HG03575 (cell line): ENCODE results near the gene CEP152.
"Not testable (repeated sequence)": the region's sequence is repeated elsewhere in the genome, so short reads cannot be mapped to it uniquely, and the experiment has no call there.

Experiments used
- ATAC-seq: cut with Tn5 transposase; IDR thresholded peaks from one replicate; pipeline ENCODE4 v1.9.1; 2021; ENCODE audit not compliant: unreplicated experiment, insufficient number of reproducible peaks, low FRiP score; ENCODE audit errors: extremely low read depth

The CEP152 gene, protein sequence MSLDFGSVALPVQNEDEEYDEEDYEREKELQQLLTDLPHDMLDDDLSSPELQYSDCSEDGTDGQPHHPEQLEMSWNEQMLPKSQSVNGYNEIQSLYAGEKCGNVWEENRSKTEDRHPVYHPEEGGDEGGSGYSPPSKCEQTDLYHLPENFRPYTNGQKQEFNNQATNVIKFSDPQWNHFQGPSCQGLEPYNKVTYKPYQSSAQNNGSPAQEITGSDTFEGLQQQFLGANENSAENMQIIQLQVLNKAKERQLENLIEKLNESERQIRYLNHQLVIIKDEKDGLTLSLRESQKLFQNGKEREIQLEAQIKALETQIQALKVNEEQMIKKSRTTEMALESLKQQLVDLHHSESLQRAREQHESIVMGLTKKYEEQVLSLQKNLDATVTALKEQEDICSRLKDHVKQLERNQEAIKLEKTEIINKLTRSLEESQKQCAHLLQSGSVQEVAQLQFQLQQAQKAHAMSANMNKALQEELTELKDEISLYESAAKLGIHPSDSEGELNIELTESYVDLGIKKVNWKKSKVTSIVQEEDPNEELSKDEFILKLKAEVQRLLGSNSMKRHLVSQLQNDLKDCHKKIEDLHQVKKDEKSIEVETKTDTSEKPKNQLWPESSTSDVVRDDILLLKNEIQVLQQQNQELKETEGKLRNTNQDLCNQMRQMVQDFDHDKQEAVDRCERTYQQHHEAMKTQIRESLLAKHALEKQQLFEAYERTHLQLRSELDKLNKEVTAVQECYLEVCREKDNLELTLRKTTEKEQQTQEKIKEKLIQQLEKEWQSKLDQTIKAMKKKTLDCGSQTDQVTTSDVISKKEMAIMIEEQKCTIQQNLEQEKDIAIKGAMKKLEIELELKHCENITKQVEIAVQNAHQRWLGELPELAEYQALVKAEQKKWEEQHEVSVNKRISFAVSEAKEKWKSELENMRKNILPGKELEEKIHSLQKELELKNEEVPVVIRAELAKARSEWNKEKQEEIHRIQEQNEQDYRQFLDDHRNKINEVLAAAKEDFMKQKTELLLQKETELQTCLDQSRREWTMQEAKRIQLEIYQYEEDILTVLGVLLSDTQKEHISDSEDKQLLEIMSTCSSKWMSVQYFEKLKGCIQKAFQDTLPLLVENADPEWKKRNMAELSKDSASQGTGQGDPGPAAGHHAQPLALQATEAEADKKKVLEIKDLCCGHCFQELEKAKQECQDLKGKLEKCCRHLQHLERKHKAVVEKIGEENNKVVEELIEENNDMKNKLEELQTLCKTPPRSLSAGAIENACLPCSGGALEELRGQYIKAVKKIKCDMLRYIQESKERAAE (N-terminal part only)

DNA sequence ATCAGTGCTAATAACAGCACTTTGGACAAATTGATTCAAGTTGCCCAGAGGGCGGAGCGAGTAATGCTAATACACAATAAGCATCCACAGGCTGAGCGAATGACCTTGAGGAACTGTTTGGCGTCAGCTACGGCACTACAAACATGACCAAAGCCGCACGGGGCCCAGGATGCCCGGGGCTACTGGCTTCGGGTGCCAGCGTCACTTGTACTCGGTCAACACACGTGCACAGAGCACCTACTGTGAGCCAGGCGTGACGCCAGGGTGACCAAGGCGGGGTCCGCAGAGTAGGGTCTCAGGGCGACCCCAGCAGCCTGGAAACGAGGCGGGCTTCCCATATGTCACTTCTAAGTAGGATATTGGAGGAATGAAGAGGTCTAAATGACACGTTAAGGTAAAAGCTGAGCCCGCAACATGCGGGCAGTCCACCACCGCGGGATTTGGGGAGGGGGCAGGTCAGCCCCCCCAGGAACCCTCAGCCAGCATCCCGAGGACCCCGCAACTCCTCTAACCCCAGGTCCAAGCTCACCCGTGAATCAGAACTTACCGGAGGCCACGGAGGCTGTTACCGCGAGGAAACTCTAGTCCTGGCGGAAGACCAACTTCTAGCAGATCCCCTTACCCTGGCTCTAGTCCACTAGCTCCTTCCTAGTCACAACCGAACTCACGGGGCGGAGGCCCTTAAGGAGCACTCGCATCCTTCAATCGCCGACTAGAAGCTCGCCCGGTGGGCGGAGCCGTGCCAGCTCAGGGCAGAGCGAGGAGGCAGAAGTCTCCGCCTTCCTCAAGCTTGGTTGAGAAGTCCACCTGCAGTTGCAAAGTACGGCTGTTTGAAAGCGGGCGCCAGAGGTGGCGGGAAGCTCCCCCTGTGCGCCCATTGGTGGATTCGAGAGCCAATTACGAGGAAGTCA lies at the start of gene CEP152:
Gene CEP152, minus strand, starts transcription at position 656 of the 911 bp plus-strand sequence. CDS start 5,420 bp downstream, outside the sequence.
- peak; percentile 98 for ATAC-seq

DNA sequence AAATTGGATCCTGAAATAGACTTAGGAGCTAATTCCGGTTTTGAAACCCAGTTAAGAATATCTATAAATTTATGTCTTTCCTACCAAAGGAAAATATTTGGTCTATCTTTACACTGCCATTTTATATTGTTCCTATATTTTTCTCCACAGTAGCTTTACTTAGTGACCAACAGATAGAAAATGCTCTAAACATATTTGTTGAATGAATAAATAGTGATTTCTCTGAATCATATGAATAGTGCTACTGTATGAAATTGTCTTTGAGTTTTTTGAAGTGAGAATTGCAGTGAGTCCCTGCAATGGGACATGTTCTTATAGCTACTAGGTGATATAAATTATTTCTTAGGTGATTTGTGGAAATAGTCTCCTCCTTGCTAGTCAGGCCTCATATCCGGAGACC lies 48.6 kb upstream of the CEP152 start:
- no peak for ATAC-seq

DNA sequence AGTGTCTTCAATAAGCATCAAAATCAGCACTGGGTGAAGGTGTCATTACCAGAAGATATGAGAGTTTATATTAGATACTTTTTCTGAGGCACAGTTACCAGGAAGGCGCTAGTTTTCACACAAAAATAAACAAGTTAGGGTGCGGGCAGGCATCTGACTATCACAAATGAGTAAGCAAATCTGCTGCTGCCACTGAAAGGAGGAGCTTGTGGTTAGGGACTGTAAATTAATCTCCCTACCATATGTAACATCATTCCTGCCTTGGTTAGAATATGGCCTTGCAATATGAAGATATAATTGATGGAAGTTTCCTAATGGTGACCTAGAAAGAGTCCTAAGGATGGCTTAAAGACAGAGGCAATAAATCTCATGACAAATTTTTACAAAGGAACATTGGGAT lies 47.5 kb upstream of the CEP152 start:
- ATAC-seq: no peak

DNA sequence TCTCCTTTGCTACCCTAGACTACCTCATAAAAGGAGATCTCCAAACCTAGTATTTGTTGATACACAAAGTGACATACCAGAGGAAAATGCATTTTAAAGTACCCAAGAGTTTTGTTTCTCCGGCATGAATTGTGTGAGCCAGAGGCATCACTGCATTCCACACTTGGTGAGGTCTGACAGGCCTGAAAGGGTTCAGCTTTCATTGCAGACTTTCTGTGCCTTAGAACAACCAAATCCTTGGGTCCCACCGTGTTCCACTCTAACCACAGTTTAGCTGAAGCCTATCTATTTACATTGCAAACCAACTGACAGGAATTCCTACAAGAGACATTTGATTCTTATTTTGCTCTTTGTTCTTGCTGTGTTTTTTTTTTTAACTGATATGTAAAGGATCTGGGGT lies 46.1 kb upstream of the CEP152 start:
- no peak for ATAC-seq

DNA sequence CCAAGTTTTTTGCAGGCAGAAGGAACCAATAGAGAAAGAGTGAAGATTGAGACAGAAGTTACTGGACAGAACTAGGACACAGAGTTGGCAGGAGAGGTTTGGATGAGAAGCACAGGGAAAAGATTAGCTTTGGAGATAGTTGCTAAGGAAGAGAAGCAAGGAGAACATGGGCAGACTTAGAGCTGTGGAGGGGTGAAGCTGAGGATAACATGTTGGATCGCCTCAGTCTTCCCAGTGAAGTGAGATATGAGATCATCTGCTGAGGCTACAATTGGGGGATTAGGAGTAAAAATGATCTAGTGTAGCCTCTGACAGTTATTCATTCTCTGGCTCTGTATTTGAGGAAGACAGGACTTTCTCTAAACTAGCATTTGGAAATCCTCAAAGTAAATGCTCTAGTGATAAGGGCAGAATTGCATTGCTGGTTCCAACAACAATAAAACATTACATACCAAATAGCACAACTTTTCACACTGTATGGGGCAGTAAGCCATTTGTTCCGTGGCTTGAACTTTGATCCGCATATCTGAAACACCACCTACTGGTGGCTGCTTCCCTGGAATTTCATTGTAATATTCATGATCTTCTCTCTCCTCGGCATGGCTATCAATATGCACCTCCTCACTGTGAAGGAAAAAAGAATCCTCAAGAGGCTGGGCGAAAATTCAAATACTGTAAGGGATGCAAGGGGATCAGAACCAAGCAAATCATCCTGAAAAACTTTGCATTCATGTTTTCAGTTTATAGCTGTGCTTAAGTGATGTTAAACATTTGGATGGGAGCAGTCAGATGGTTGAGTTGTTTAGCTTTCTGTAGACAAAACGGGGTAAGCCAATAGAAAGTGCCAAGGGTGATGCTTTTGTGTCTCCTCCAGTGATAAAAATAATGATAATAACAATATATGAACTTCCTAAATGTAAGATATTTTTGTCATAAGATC lies 44.9 kb upstream of the CEP152 start:
- no peak for ATAC-seq

DNA sequence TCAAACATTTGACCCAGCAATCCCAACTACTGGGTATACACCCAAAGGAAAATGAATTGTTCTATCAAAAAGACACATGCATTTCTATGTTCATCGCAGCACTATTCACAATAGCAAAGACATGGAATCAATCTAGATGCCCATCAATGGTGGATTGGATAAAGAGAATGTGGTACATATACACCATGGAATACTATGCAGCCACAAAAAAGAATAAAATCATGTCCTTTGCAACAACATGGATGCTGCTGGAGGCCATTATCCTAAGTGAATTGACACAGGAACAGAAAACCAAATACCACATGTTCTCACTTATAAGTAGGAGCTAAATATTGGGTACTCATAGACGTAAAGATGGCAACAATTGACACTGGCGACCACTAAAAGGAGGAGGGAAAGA lies 43.6 kb upstream of the CEP152 start:
- ATAC-seq: not testable (repeated sequence)

DNA sequence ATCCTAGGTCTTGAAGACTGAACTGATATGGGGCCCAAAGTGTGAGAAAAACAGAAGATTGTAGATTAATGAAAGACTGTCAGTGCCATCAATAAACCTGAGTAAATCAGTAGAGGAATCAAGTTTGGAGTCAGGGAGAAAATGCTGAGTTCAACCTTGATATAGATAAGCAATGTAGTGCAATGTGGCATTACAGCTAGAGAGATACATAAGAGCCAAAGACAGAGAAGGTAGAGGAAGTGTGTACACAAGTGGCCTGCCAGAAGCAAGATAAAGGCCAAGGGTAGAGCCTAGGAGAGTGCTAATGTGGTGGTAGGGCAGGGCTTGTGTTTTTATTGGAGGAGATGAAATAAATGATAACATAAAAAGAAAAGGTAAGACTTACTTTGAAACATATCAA lies 41.1 kb upstream of the CEP152 start:
- no peak for ATAC-seq

DNA sequence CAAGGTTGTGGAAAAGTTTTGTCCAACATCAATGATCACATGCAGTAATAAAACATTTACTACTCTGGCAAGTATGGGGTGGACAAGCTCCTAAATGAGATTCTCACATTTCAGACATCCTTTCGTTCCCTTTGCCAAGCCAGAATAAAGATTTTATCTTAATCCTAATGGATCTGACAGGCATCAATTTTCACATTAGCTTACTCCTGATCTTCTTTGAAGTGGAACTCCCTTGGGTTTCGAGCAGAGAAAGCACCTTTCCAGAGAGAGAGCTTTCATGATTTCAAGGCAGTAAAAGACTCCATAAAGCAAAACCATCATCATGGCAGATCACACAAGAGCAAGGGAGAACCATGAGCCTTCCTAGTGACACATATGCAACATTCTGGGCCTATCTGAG lies 39.8 kb upstream of the CEP152 start:
- no peak for ATAC-seq

DNA sequence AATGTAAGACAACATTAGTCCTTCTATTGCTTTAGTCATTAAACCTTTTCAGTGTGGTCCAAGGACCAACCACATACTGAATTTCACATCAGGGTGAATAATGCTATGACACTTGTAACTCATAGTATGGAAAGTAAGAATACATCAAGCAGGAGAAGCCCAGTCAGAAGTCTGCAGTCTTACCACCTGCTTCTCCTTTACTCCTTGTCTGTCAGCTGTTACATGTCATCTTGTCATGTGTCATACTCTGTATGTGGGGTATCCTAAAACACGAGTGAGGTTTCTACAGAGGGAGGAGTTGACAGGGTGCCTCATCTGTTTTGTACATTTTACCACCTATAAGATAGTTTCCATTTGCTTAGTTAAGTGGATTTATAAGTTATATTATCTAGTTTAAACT lies 34.3 kb upstream of the CEP152 start:
- ATAC-seq: no peak

DNA sequence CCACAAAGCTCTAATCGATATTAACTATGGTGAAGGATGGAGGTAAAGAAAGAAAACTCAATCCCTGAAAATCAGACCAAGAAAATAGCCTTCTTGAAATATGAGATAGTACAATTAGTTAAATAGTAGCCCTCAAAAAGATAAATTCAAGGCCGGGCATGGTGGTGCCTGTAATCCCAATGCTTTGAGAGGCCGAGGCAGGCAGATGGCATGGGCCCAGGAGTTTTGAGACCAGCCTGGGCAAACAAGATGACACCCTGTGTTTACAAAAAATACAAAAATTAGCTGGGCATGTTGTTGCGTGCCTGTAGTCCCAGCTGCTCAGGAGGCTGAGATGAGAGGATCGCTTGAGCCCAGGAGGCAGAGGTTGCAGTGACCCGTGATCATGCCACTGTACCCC lies 31.6 kb upstream of the CEP152 start:
- no peak for ATAC-seq

DNA sequence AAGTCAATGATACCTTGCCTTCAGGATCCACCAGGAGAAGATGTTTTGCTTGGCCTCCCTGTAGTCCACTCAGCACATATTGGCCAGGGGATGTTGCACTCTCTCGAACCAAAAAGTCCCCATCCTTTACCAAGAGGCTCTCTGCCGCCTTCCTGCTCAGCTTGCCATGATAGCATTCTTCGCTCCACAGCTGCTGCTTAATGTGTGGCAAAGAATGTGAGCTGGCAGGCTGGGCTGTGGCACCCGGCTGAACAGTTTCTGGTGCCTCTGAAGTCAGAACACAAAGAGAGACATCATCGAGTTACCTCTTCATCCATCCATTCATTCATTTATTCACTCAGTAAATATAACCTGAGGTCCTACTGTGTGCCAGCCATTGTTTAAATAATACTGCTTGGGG lies 23.9 kb upstream of the CEP152 start:
- ATAC-seq: no peak

DNA sequence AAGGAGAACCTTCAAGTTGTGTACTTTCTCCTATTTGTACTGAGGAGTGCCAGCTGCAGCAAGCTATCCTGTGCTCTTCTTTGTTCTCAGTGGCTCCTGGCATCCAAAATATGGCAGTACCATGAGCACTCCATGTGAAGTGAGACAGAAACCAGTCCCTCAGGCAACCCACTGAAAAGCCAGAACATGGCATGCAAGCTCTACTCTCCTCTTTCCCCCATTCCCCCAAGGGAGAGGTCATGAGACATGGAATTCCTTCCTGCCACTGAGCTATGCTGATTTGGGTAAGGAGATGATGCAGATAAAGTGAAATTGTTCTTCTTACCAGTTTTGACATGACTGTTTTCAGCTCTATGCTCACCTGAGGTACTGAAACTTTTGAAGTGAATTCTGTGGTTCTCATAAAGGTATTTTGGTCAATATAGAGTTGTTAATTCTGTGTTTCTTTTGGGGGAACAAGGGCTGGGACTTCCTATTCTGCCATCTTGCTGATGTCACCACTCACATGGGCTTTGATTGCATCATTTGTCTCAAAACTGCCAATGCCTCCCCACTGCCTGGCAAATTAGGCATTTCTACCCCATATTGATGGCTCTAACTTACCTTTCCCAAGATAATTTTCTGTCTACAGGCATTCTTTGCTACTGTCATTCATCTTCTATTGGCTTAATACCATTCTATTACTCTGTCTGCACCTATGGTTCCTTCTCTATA lies 22.8 kb upstream of the CEP152 start:
- ATAC-seq: no peak

DNA sequence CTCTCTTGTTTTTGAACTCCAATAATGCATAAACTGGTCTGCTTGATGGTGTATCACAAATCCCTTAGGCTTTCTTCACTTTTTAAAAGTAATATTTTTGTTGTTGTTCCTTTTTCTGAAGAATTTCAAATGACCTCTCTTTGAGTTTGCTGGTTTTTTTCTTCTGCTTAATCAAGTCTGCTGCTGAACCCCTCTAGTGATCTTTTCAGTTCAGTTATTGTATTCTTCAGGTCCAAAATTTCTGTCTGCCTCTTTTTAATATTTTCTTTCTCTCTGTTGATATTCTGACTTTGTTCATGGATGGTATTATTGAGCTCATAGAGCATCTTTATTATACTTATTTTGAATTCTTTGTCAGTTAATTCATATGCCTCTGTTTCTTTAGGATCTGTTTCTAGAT lies 21.8 kb upstream of the CEP152 start:
- no peak for ATAC-seq

DNA sequence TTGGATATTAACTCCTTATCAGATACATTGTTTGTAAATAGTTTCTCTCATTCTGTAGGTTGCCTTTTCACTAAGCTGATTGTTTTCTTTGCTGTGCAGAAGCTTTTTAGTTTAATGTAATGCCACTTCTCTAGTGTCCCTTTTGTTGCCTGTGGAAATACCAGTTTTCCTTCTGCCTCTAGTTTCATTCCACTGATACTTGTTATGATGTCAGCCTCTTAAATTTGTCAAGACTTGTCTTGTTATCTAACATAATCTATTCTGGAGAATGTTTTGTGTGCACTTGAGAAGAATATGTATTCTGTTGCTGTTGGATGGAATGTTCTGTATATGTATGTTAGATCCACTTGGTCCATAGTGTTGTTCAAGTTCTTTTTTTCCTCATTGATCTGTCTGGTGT lies 18.0 kb upstream of the CEP152 start:
- no peak for ATAC-seq

DNA sequence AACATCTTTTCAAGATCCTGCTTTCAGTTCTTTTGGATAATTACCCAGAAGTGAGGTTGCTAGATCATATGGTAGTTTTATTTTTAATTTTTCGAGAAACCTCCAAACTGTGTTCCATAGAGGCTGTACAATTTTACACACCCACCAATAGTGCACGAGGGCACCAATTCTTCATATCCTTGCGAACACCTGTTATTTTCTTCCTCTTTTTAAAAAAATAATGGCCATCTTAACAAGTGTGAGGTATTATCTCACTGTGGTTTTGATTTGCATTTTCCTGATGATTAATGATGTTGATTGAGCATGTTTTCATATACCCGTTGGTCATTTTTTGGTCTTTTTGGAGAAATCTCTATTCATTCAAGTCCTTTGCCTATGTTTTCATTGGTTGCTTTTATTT lies 17.6 kb upstream of the CEP152 start:
- ATAC-seq: no peak

DNA sequence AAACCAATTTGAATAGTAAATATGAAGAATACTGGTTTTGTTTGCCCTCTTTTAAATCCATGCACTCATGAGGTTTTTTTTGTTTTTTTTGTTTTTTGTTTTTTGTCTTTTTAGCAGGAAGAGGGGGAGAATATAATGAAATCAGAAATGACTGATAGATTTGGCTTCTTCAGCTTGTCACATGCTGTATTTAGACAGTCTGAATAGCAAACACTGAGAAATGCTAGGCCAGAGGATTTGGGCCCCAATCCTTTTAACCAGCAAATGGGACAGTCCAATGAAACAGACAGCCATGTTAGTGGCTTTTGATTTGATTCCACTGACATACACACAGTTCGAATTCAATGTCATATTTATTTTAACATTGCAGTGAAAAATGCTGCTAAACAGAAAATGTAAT lies 14.2 kb upstream of the CEP152 start:
- no peak for ATAC-seq

DNA sequence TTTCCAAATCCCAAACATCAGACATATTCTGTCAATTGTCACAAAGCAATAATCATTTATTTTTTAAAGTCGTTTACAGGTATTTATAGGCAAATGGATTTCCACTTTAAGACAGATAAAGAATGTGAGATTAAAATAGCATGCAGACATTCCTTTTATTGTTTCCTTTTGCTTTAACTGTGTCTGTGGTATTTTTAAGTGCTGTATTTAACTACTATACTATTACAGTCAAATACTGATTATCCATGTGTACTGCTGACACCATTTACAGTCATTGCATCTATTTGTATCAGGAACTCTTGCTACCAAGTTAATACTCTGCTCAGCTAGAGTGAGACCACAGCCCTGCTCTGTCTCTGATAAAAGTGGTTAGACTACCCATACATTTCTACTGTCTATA lies 12.8 kb upstream of the CEP152 start:
- no peak for ATAC-seq
